GM19035 (cell line): Measurements from ENCODE around the gene YBX2.
"Not testable (repeated sequence)": the region's sequence is repeated elsewhere in the genome, so short reads cannot be mapped to it uniquely, and the experiment has no call there.

Experiments
- ATAC-seq: cut with Tn5 transposase; IDR thresholded peaks from one replicate; pipeline ENCODE4 v1.9.1; 2021; ENCODE audit not compliant: unreplicated experiment

YBX2 gene

GRCh38 chr17:7294614-7295153, at the start of gene YBX2:
Gene YBX2 (minus strand): TSS chr17:7294639. CDS start chr17:7294500, 139 bp downstream.
- no peak for ATAC-seq

GRCh38 chr17:7343250-7343649, 48.8 kb upstream of the YBX2 start:
- no peak for ATAC-seq

GRCh38 chr17:7341842-7342241, 47.4 kb upstream of the YBX2 start:
- no peak for ATAC-seq

- ATAC-seq: no peak
These were observed 45.7 kb upstream of the YBX2 start for GRCh38 chr17:7340179-7340578.

- not testable (repeated sequence) for ATAC-seq
These were observed 43.2 kb upstream of the YBX2 start for GRCh38 chr17:7337600-7337999.

GRCh38 chr17:7336240-7337175, 42.1 kb upstream of the YBX2 start, which contains the start of gene ACAP1:
Gene ACAP1 (plus strand): TSS chr17:7336529. CDS start chr17:7336735, 206 bp downstream.
- ATAC-seq: peak; percentile 71

- ATAC-seq: not testable (repeated sequence)
These were observed 41.3 kb upstream of the YBX2 start for GRCh38 chr17:7335765-7336164.

GRCh38 chr17:7334938-7335538, 40.6 kb upstream of the YBX2 start:
- no peak for ATAC-seq

- not testable (repeated sequence) for ATAC-seq
These were observed 38.2 kb upstream of the YBX2 start for GRCh38 chr17:7332600-7333069.

GRCh38 chr17:7332111-7332510, 37.7 kb upstream of the YBX2 start:
- no peak for ATAC-seq

- no peak for ATAC-seq
These were observed 36.2 kb upstream of the YBX2 start for GRCh38 chr17:7330638-7331015.

GRCh38 chr17:7329997-7330637, 35.7 kb upstream of the YBX2 start:
- ATAC-seq: peak; percentile 44

- ATAC-seq: peak; percentile 68
These were observed 35.0 kb upstream of the YBX2 start for GRCh38 chr17:7329374-7329996.

GRCh38 chr17:7328840-7329373, 34.5 kb upstream of the YBX2 start, which contains the start of gene NEURL4:
Gene NEURL4 (minus strand): TSS chr17:7329335. CDS start chr17:7329312, 23 bp downstream.
- peak; percentile 11 for ATAC-seq

GRCh38 chr17:7328009-7328408, 33.6 kb upstream of the YBX2 start:
- ATAC-seq: no peak

GRCh38 chr17:7327501-7327900, 33.1 kb upstream of the YBX2 start:
- ATAC-seq: no peak

- ATAC-seq: no peak
These were observed 32.6 kb upstream of the YBX2 start for GRCh38 chr17:7327056-7327455.

GRCh38 chr17:7326186-7326585, 31.7 kb upstream of the YBX2 start:
- no peak for ATAC-seq

GRCh38 chr17:7325031-7325528, 30.6 kb upstream of the YBX2 start:
- no peak for ATAC-seq

GRCh38 chr17:7324438-7324779, 30.0 kb upstream of the YBX2 start:
- no peak for ATAC-seq
